Effector CD8-positive, alpha-beta T cell (primary cell): ENCODE measurements around the gene CD200.

Experiments used
- DNase-seq: peaks from one replicate; lab custom pipeline; 2025; lab: John Stamatoyannopoulos, UW

The CD200 gene

GRCh38 chr3:112331851-112332250 is 1.1 kb upstream of the CD200 start:
- DNase-seq: no peak

DNA sequence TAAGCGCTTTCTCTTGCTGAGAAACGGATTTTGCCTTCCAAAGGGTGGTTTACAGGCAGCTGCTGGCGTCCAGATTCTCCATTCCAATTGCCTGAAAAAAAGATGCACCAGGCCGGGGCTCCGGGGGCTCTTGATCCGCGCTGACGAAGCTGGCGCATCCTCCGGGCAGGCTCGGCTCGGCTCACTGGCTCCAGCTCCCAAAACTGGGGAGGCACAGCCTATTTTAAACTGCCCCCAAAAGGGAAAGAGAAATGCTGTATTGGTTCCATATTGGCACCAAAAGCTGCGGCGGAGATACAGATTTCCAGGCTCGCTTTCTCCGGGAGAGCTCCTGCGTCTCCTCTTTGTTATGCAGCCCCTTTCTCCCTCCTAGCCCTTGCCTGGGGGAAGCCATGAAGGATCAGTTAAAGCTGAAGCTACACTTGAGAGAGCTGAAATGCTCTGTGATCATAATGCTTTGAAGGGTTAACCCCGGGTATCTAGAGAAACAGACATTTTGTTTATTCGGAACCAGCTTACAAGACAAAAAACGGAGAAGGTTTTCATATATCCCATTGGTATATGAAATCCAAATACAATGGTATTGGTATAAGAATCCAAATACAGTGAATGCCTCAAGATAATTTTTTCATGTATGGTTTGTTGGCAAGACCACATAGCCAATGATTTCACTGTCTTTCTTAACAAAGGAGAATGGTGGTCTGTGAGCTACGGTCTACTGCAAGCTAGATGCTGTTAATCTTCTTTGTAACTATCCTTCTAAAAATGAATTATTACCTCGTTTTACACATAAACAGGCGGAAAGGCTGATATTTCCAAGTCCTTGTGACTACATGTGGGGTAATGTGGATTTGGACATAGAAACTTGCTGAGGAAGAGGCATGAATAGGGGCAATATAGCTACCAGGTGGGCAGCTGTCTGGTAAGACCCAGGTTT is 693 bp downstream of the CD200 start:
- DNase-seq: no peak

DNA sequence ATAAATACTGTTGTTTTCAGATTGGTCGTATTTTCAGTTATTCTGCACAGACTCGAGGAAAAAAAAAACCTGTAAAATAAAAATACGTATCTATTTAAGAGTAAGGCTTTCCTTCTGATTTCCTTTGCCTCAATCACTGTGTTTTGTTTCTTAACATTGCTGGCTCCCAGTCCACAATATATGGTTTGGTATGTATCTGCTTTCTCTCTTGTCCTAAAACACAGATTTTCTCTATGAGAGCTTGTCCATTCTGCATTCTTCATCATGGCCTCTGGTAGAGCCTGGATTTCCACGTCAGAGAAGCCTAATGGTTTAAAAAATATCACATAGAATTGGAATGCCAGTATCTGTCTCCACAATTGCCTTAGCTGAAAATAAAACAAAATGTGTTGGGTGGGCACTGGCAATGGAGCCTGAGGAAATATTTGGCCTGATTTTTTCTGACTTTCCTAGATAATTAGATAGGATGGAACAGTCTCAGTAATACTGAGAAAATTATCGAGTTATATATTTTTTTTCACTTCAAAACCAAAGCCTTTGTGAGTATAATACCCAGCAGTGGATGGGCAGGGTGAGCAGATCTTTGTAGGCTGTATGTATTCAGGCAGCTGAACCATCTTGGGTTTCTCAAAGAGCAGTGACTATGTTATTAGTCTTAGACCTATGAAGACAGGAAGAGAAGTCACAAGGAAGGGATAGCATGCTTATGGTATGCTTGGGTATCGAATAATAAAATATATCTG is 1.9 kb downstream of the CD200 start:
- DNase-seq: no peak

DNA sequence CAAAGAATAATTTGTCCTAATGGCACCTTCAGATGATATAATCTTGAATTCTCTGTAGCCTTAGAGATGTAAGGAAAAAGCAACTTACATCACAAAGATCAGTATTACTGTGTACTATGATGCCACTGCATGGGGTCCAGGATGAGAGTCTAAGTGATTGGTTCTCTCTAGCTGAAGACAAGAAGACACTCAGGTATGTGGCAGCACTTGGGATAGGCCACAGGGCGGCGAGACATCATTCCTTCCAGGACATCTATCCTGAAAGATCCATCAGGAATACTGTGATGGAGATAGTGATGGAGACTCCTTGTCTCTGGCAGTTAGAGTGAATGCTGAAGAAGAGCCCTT is 2.5 kb downstream of the CD200 start:
- no peak for DNase-seq

DNA sequence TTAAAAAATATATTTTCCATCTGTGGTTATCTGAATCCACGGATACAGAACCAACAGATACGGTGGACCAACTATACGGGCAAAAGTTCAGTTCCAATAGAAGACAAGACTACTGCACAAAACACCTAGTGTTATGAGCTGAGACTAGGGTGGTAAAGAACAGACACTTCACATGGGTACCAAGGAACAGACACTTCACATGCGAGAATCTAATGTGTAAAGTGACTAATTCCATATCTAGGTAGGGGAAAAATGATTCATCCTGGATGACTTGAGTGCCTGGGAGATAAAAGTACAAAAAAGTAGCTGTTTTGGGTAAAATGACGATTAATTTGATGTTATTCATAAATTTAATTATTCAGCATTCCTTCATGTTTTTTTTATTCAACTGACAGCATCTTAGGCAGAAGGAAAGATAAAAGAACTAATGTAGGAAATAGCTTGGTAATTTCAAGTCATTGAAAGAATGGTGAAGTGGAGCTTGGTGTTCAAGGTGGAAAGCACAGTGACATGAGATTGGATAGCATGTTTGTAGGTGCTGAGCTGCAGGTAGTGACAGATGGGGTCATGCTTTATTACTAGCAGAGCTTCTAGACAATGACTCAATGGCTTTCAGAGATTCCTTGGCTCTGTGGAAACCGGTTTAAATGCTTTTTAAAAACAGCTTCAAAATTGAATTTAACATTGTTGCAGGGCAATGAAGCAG is 5.2 kb downstream of the CD200 start:
- DNase-seq: no peak

DNA sequence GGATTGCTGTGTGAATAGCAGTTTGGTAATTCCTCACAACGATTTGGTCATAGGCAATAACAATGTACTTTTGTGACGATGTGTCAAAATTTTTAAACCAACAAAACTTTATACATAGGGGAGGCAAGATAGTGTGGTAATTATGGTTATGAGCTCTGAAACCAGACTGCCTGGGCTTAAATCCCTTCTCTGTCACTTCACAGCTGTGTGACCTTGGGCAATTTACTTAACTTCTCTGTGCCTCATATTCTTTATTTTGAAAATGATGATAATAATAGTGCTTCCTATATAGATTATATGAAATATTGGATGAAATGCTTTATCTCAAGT is 5.7 kb downstream of the CD200 start:
- no peak for DNase-seq

GRCh38 chr3:112339134-112339533 is 6.2 kb downstream of the CD200 start:
- DNase-seq: no peak

DNA sequence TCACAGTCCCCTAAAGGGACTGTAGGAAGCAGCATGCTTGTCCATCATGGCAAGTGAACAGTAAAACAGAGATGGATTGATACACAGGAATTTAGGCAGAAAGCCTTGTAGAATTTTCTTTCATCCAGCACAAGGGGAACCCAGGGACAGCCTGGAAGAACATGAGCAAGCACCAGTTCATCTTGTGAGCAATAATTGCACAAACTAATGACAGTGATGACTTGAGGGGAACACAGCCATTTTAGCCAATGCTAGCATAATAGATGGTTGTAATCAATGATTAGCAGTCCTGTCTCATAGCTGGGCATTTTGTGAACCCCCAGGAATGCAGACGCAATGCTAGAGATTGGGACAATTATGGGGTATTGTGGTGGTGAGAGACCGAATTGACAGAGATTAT is 6.7 kb downstream of the CD200 start:
- no peak for DNase-seq

DNA sequence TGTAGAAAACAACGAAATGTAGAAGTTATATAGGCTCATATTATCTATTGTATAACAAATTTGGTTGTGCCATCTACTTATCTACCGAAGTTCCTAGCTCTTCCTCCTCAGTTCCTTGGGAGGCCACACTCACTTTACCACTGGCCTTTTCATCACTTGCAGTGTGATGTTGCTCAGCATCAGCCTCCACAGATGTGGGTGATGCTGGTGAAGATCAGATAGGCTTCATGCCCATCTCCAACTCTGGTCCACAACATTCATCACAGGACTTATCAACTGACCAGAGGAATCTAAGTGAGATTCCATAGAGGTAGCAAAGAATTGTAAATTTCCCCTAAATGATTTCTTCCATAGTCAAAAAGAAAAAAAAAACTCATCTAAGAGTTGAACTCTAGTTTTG is 8.4 kb downstream of the CD200 start:
- no peak for DNase-seq

- no peak for DNase-seq
Measured at GRCh38 chr3:112345681-112346080, 12.7 kb downstream of the CD200 start.

GRCh38 chr3:112346491-112347122 is 13.7 kb downstream of the CD200 start:
- DNase-seq: no peak

GRCh38 chr3:112348943-112349342 is 16.0 kb downstream of the CD200 start:
- DNase-seq: no peak

GRCh38 chr3:112349557-112349956 is 16.6 kb downstream of the CD200 start:
- DNase-seq: no peak

GRCh38 chr3:112350018-112350810 is 17.3 kb downstream of the CD200 start:
- no peak for DNase-seq

- no peak for DNase-seq
Measured at GRCh38 chr3:112351036-112351435, 18.1 kb downstream of the CD200 start.

GRCh38 chr3:112351823-112352222 is 18.9 kb downstream of the CD200 start:
- no peak for DNase-seq

- DNase-seq: no peak
Measured at GRCh38 chr3:112352720-112353119, 19.8 kb downstream of the CD200 start.

GRCh38 chr3:112353365-112353764 is 20.4 kb downstream of the CD200 start:
- no peak for DNase-seq

DNA sequence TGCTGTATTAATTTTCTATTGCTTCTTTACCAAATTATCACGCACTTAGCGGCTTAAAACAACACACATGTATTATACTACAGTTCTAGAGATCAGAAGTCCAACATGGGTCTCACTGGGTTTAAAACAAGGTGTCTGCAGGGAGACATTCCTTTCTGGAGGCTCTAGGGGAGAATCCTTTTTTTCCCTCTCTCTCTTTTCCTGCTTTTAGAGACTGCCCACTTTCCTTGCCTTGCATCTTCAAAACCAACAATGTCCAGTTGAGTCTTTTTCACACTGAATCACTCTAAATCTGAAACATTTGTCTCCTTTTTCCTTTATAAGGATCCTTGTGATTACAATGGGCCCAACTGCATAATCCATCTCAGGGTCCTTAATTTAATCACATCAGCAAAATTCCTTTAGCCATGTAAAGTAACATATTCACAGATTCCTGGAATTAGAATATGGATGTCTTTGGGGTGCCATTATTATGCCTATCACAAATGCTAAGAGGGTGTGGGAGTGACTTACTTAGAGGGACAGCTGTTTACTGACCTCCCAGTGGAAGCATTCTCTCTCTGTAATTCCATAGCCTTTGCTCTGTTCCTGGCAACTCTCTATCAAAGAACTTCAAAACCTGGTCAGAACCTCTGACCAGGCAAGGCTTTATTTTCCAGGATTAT is 21.8 kb downstream of the CD200 start:
- DNase-seq: no peak

GRCh38 chr3:112355307-112355687 is 22.3 kb downstream of the CD200 start:
- no peak for DNase-seq
